Muscle layer of colon (tissue), 2 donors: ENCODE measurements around the gene MAP3K10.

Experiments
- H3K27ac ChIP-seq: one replicate; pipeline ENCODE4 v1.7.0; 2013; ENCODE audit warnings: low read depth, mild to moderate bottlenecking, low read length, moderate library complexity
- H3K27me3 ChIP-seq, 2 donors: one replicate each; pipeline ENCODE4 v1.7.0; 2013; ENCODE audit warnings: low read length in 2 of 2, mild to moderate bottlenecking in 2 of 2; ENCODE audit not compliant: insufficient read depth in 2 of 2, control insufficient read depth in 1 of 2
- H3K36me3 ChIP-seq: one replicate; pipeline ENCODE4 v1.7.0; 2013; ENCODE audit warnings: mild to moderate bottlenecking, low read length; ENCODE audit not compliant: insufficient read depth
- H3K4me1 ChIP-seq: one replicate; pipeline ENCODE4 v1.7.0; 2013; ENCODE audit warnings: mild to moderate bottlenecking, low read length; ENCODE audit not compliant: insufficient read depth
- H3K4me3 ChIP-seq, 2 donors: one replicate each; pipeline ENCODE4 v1.7.0; 2013; ENCODE audit warnings: low read length in 2 of 2, low read depth in 1 of 2, mild to moderate bottlenecking in 1 of 2, moderate library complexity in 1 of 2
- H3K9ac ChIP-seq: one replicate; pipeline ENCODE4 v1.7.0; 2013; ENCODE audit warnings: low read length
- H3K9me3 ChIP-seq: one replicate; pipeline ENCODE4 v1.7.0; 2013; ENCODE audit warnings: mild to moderate bottlenecking, low read length
- donor health status: abdominal sarcoma.
- donor health status: Adenocarcinoma of cecum.

MAP3K10 gene

GRCh38 chr19:40219721-40220276 is 28.6 kb downstream of the MAP3K10 start:
- Histone ChIP-seq H3K4me3 (no peak overlapping the region), H3K9me3 (no peaks in the 10 kb centered on the region), H3K36me3 (no peaks in the 10 kb centered on the region), H3K27ac (no peak overlapping the region), H3K27me3 (peaks cover 38 to 79% of the 10 kb centered on the region in 2 donors), H3K4me1 (no peaks in the 10 kb centered on the region), H3K9ac (no peak overlapping the region)

- H3K9me3 ChIP-seq, result no peaks in the 10 kb centered on the region
- H3K9ac ChIP-seq, result no peak overlapping the region
- peaks cover 2% of the 10 kb centered on the region for H3K4me1 ChIP-seq
- peaks cover 45 to 88% of the 10 kb centered on the region in 2 donors for H3K27me3 ChIP-seq
- no peak overlapping the region for H3K4me3 ChIP-seq
- no peaks in the 10 kb centered on the region for H3K36me3 ChIP-seq
- no peak overlapping the region for H3K27ac ChIP-seq
Observed at GRCh38 chr19:40220674-40221073, 29.4 kb downstream of the MAP3K10 start.

GRCh38 chr19:40221858-40222619 is 30.8 kb downstream of the MAP3K10 start:
- Histone ChIP-seq H3K9ac (no peak overlapping the region), H3K4me3 (no peak overlapping the region), H3K36me3 (no peaks in the 10 kb centered on the region), H3K9me3 (no peaks in the 10 kb centered on the region), H3K27ac (no peak overlapping the region), H3K27me3 (peaks cover 41 to 88% of the 10 kb centered on the region in 2 donors), H3K4me1 (peaks cover 11% of the 10 kb centered on the region)

GRCh38 chr19:40223135-40223822 is 32.1 kb downstream of the MAP3K10 start:
- Histone ChIP-seq H3K36me3 (no peaks in the 10 kb centered on the region), H3K4me1 (peaks cover 11% of the 10 kb centered on the region), H3K9me3 (no peaks in the 10 kb centered on the region), H3K4me3 (no peak overlapping the region), H3K27me3 (peaks cover 33 to 76% of the 10 kb centered on the region in 2 donors), H3K27ac (no peak overlapping the region), H3K9ac (no peak overlapping the region)

- H3K9me3 ChIP-seq, result no peaks in the 10 kb centered on the region
- no peak overlapping the region for H3K9ac ChIP-seq
- H3K4me3 ChIP-seq, result no peak overlapping the region
- H3K27me3 ChIP-seq, result peaks cover 26 to 63% of the 10 kb centered on the region in 2 donors
- H3K27ac ChIP-seq, result no peak overlapping the region
- peaks cover 11% of the 10 kb centered on the region for H3K4me1 ChIP-seq
- H3K36me3 ChIP-seq, result no peaks in the 10 kb centered on the region
Observed at GRCh38 chr19:40224342-40225150, 33.3 kb downstream of the MAP3K10 start.

GRCh38 chr19:40225440-40226305 is 34.4 kb downstream of the MAP3K10 start:
- Histone ChIP-seq H3K27me3 (peaks cover 26 to 52% of the 10 kb centered on the region in 2 donors), H3K9me3 (no peaks in the 10 kb centered on the region), H3K4me3 (peak overlapping the region; percentile 27 to 59), H3K27ac (peak overlapping the region; percentile 38), H3K4me1 (peaks cover 11% of the 10 kb centered on the region), H3K9ac (no peak overlapping the region), H3K36me3 (no peaks in the 10 kb centered on the region)

GRCh38 chr19:40228346-40228745 is 37.1 kb downstream of the MAP3K10 start:
- peaks cover 24 to 35% of the 10 kb centered on the region in 2 donors for H3K27me3 ChIP-seq
- H3K36me3 ChIP-seq, result no peaks in the 10 kb centered on the region
- H3K27ac ChIP-seq, result no peak overlapping the region
- H3K4me1 ChIP-seq, result peaks cover 11% of the 10 kb centered on the region
- no peaks in the 10 kb centered on the region for H3K9me3 ChIP-seq
- no peak overlapping the region for H3K9ac ChIP-seq
- no peak overlapping the region for H3K4me3 ChIP-seq

- Histone ChIP-seq H3K9ac (no peak overlapping the region), H3K27me3 (peaks cover 19 to 29% of the 10 kb centered on the region in 2 donors), H3K9me3 (no peaks in the 10 kb centered on the region), H3K36me3 (no peaks in the 10 kb centered on the region), H3K4me3 (no peak overlapping the region), H3K27ac (no peak overlapping the region), H3K4me1 (peaks cover 11% of the 10 kb centered on the region)
Observed at GRCh38 chr19:40228863-40229262, 37.6 kb downstream of the MAP3K10 start.

- no peak overlapping the region for H3K27ac ChIP-seq
- H3K36me3 ChIP-seq, result peaks cover 6% of the 10 kb centered on the region
- H3K4me3 ChIP-seq, result no peak overlapping the region
- H3K9ac ChIP-seq, result no peak overlapping the region
- H3K4me1 ChIP-seq, result peaks cover 11% of the 10 kb centered on the region
- no peaks in the 10 kb centered on the region for H3K9me3 ChIP-seq
- H3K27me3 ChIP-seq, result peaks cover 13 to 24% of the 10 kb centered on the region in 2 donors
Observed at GRCh38 chr19:40229484-40229883, 38.3 kb downstream of the MAP3K10 start.

GRCh38 chr19:40229926-40230417 is 38.7 kb downstream of the MAP3K10 start:
- Histone ChIP-seq H3K36me3 (peaks cover 11% of the 10 kb centered on the region), H3K27ac (no peak overlapping the region), H3K9ac (no peak overlapping the region), H3K9me3 (no peaks in the 10 kb centered on the region), H3K4me1 (peaks cover 11% of the 10 kb centered on the region), H3K4me3 (no peak overlapping the region), H3K27me3 (peaks cover 8 to 19% of the 10 kb centered on the region in 2 donors)
